Neural cell (in vitro differentiated cells): ENCODE results near the gene GRAP2. TPM values are rescaled to one million over a fixed set of nuclear protein-coding genes. Genes with fewer than 3 reads are reported as not detected.

ENCODE experiments used
- H2AFZ ChIP-seq: fragments of 200-600, 300-800 bp; sonication (generic), shearing (Covaris generic); 2 replicates; pipeline ENCODE4 v1.6.0; 2014; ENCODE audit warnings: low read depth, mild to moderate bottlenecking, antibody characterized with exemption, low read length, moderate library complexity
- H3F3A ChIP-seq: fragments of 200-600 bp; shearing (Covaris generic); 2 replicates; pipeline ENCODE4 v1.6.1; 2016; ENCODE audit warnings: mild to moderate bottlenecking, moderate library complexity, mixed read lengths, antibody characterized with exemption, low read length; ENCODE audit not compliant: insufficient read depth, poor library complexity, severe bottlenecking
- H3K27ac ChIP-seq: fragments of 200-600, 300-800 bp; sonication (generic), shearing (Covaris generic); 2 replicates; pipeline ENCODE4 v1.5.1; 2014; ENCODE audit warnings: mild to moderate bottlenecking, low read length, moderate library complexity
- H3K27me3 ChIP-seq: fragments of 300-800, 200-600 bp; sonication (generic), shearing (Covaris generic); 2 replicates; pipeline ENCODE4 v1.6.0; 2014; ENCODE audit warnings: mild to moderate bottlenecking, low read depth, low read length, moderate library complexity; ENCODE audit not compliant: insufficient read depth
- H3K36me3 ChIP-seq: fragments of 300-800, 200-600 bp; sonication (generic), shearing (Covaris generic); 2 replicates; pipeline ENCODE4 v1.5.1; 2014; ENCODE audit warnings: mild to moderate bottlenecking, antibody characterized with exemption, low read length, moderate library complexity; ENCODE audit not compliant: insufficient read depth
- H3K4me2 ChIP-seq: fragments of 300-800, 200-600 bp; sonication (generic), shearing (Covaris generic); 2 replicates; pipeline ENCODE4 v1.6.0; 2014; ENCODE audit warnings: mild to moderate bottlenecking, low read length
- H3K4me3 ChIP-seq: fragments of 300-800, 200-600 bp; sonication (generic), shearing (Covaris generic); 2 replicates; pipeline ENCODE4 v1.5.1; 2014; ENCODE audit warnings: mild to moderate bottlenecking, low read length, moderate library complexity
- H3K79me2 ChIP-seq: fragments of 200-600 bp; shearing (Covaris generic); replicated peaks from 2 replicates; pipeline ENCODE4 v1.6.0; 2014; ENCODE audit warnings: mild to moderate bottlenecking, low read length, moderate library complexity; ENCODE audit not compliant: insufficient read depth
- H3K9ac ChIP-seq: fragments of 300-800, 200-600 bp; sonication (generic), shearing (Covaris generic); 2 replicates; pipeline ENCODE4 v1.6.1; 2016; ENCODE audit warnings: mild to moderate bottlenecking, low read length, mixed read lengths
- H3K9me2 ChIP-seq: fragments of 200-600 bp; shearing (Covaris generic); 2 replicates; pipeline ENCODE4 v1.6.1; 2016; ENCODE audit warnings: mild to moderate bottlenecking, low read length, mixed read lengths; ENCODE audit not compliant: insufficient read depth
- H3K9me3 ChIP-seq: fragments of 200-600, 300-800 bp; sonication (generic), shearing (Covaris generic); 2 replicates; pipeline ENCODE4 v1.6.1; 2016; ENCODE audit warnings: mild to moderate bottlenecking, mixed run types, low read length, moderate library complexity, mixed read lengths
- H4K20me1 ChIP-seq: fragments of 200-600 bp; shearing (Covaris generic); 2 replicates; pipeline ENCODE4 v1.6.1; 2016; ENCODE audit warnings: mild to moderate bottlenecking, mixed run types; ENCODE audit not compliant: insufficient read depth
- EP300 ChIP-seq: fragments of 450-650 bp; conservative IDR thresholded peaks from 2 replicates; pipeline ENCODE4 v1.6.1; 2014; ENCODE audit warnings: antibody characterized with exemption, mild to moderate bottlenecking, moderate library complexity; ENCODE audit not compliant: poor library complexity, severe bottlenecking
- EZH2 ChIP-seq: fragments of 200-600, 300-800 bp; shearing (Covaris generic), sonication (generic); IDR thresholded peaks from 2 replicates; pipeline ENCODE4 v1.6.1; 2014; ENCODE audit warnings: antibody characterized with exemption, low read length, borderline replicate concordance, mild to moderate bottlenecking; ENCODE audit not compliant: insufficient read depth, poor library complexity, severe bottlenecking
- MXI1 ChIP-seq: fragments of 450-650 bp; conservative IDR thresholded peaks from 2 replicates; pipeline ENCODE4 v1.6.1; 2014; ENCODE audit warnings: antibody characterized with exemption, mild to moderate bottlenecking; ENCODE audit not compliant: poor library complexity, severe bottlenecking
- POLR2AphosphoS5 ChIP-seq: IDR thresholded peaks from 2 replicates; pipeline ENCODE4 v1.6.1; 2012
- RAD21 ChIP-seq: fragments of 450-650 bp; conservative IDR thresholded peaks from 2 replicates; pipeline ENCODE4 v1.6.1; 2014; ENCODE audit warnings: antibody characterized with exemption, mild to moderate bottlenecking, moderate library complexity
- SMC3 ChIP-seq: fragments of 450-650 bp; conservative IDR thresholded peaks from 2 replicates; pipeline ENCODE4 v1.6.1; 2014; ENCODE audit warnings: antibody characterized with exemption, mild to moderate bottlenecking, moderate library complexity; ENCODE audit not compliant: poor library complexity
- polyA plus RNA-seq: library from polyadenylated mRNA; depleted of rRNA; stranded (reverse); fragments of >200 nt; gene quantifications from 2 replicates; pipeline ENCODE4 v1.2.3, GENCODE V29; 2014
- TF ChIP-seq, protein P1 (sequence below): IDR thresholded peaks from 2 replicates; pipeline ENCODE4 v1.6.1; 2012; ENCODE audit warnings: borderline replicate concordance
- TF ChIP-seq, protein P2 (sequence below): fragments of 450-650 bp; IDR thresholded peaks from 2 replicates; pipeline ENCODE4 v1.5.1; 2014; ENCODE audit warnings: antibody characterized with exemption, mild to moderate bottlenecking, moderate library complexity; ENCODE audit not compliant: poor library complexity, severe bottlenecking

GRAP2 gene
- polyA plus RNA-seq, 1 donor from 2014 or later, result 0.30 TPM

DNA sequence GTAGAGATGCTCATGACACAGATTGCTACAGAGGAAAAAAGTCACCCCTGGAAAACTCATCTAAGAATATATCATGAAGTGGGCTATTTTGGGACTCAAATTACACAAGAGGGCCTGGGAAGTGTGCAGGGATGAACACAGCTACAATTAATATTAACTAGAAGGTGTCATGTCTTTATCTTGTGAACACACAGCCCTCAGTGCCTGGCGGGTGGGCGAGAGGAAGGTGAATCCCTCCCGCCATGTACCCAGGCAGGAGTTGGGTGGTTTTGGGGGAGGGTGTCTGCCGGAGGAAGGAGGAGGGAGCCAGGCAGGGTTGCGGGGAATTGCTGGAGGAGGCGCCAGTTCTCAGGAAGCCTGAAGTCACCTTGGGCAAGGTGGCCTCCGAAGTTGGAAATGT, 88.7 kb downstream of the GRAP2 start:
- H3K4me2 ChIP-seq, result no peak overlapping the region
- H3K27me3 ChIP-seq, result peaks cover 14% of the 10 kb centered on the region
- no peaks in the 10 kb centered on the region for H3K9me3 ChIP-seq
- H3K36me3 ChIP-seq, result no peaks in the 10 kb centered on the region
- TF ChIP-seq MXI1, result no peak
- TF ChIP-seq SMC3, result no peak
- TF ChIP-seq, protein P1, sequence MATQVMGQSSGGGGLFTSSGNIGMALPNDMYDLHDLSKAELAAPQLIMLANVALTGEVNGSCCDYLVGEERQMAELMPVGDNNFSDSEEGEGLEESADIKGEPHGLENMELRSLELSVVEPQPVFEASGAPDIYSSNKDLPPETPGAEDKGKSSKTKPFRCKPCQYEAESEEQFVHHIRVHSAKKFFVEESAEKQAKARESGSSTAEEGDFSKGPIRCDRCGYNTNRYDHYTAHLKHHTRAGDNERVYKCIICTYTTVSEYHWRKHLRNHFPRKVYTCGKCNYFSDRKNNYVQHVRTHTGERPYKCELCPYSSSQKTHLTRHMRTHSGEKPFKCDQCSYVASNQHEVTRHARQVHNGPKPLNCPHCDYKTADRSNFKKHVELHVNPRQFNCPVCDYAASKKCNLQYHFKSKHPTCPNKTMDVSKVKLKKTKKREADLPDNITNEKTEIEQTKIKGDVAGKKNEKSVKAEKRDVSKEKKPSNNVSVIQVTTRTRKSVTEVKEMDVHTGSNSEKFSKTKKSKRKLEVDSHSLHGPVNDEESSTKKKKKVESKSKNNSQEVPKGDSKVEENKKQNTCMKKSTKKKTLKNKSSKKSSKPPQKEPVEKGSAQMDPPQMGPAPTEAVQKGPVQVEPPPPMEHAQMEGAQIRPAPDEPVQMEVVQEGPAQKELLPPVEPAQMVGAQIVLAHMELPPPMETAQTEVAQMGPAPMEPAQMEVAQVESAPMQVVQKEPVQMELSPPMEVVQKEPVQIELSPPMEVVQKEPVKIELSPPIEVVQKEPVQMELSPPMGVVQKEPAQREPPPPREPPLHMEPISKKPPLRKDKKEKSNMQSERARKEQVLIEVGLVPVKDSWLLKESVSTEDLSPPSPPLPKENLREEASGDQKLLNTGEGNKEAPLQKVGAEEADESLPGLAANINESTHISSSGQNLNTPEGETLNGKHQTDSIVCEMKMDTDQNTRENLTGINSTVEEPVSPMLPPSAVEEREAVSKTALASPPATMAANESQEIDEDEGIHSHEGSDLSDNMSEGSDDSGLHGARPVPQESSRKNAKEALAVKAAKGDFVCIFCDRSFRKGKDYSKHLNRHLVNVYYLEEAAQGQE, result no peak
- TF ChIP-seq POLR2AphosphoS5, result no peak
- TF ChIP-seq, protein P2, sequence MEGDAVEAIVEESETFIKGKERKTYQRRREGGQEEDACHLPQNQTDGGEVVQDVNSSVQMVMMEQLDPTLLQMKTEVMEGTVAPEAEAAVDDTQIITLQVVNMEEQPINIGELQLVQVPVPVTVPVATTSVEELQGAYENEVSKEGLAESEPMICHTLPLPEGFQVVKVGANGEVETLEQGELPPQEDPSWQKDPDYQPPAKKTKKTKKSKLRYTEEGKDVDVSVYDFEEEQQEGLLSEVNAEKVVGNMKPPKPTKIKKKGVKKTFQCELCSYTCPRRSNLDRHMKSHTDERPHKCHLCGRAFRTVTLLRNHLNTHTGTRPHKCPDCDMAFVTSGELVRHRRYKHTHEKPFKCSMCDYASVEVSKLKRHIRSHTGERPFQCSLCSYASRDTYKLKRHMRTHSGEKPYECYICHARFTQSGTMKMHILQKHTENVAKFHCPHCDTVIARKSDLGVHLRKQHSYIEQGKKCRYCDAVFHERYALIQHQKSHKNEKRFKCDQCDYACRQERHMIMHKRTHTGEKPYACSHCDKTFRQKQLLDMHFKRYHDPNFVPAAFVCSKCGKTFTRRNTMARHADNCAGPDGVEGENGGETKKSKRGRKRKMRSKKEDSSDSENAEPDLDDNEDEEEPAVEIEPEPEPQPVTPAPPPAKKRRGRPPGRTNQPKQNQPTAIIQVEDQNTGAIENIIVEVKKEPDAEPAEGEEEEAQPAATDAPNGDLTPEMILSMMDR, result no peak
- no peak for TF ChIP-seq RAD21
- no peak for TF ChIP-seq EP300
- no peak overlapping the region for H3K4me3 ChIP-seq
- H4K20me1 ChIP-seq, result no peaks in the 10 kb centered on the region
- no peaks in the 10 kb centered on the region for H3F3A ChIP-seq
- H3K9ac ChIP-seq, result no peak overlapping the region
- no peak overlapping the region for H3K27ac ChIP-seq
- H3K9me2 ChIP-seq, result no peaks in the 10 kb centered on the region
- no peak overlapping the region for H2AFZ ChIP-seq
- no peaks in the 10 kb centered on the region for H3K79me2 ChIP-seq

DNA sequence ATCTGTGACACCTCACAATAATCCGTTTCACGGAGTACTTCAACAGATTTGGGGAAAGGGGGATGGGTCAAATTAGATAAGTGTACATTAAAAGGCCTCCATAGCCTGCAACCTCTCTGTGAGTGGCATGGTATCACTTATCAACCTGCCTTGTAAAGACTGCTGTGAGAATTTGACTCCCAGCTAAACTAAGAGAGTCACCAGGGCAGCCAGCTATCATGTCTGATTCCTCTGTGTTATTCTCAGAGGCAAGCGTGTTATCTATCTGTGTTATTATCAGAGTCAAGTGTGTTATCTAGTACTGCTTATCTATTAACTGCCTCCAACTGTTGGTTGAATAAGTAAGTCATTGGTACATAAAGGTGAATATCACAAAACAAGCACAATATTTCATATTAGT, 89.8 kb downstream of the GRAP2 start:
- H3K36me3 ChIP-seq, result no peaks in the 10 kb centered on the region
- TF ChIP-seq EP300 (no peak), RAD21 (no peak), EZH2 (no peak), SMC3 (no peak), MXI1 (no peak)
- TF ChIP-seq, protein P1, result no peak
- H3K4me2 ChIP-seq, result no peak overlapping the region
- H3K9me3 ChIP-seq, result no peaks in the 10 kb centered on the region
- no peak overlapping the region for H3K9ac ChIP-seq
- H3K4me3 ChIP-seq, result no peak overlapping the region
- no peaks in the 10 kb centered on the region for H4K20me1 ChIP-seq
- H3F3A ChIP-seq, result no peaks in the 10 kb centered on the region
- H3K9me2 ChIP-seq, result no peaks in the 10 kb centered on the region
- no peaks in the 10 kb centered on the region for H3K79me2 ChIP-seq
- no peak overlapping the region for H3K27ac ChIP-seq
- peaks cover 23% of the 10 kb centered on the region for H3K27me3 ChIP-seq
- H2AFZ ChIP-seq, result no peak overlapping the region
